Measurements from ENCODE around the gene RUBCNL. TPM values are rescaled to one million over a fixed set of nuclear protein-coding genes. Genes with fewer than 3 reads are reported as not detected.

Gene RUBCNL
- total RNA-seq, 1 donor from 2014 or later = 1.1 TPM

DNA sequence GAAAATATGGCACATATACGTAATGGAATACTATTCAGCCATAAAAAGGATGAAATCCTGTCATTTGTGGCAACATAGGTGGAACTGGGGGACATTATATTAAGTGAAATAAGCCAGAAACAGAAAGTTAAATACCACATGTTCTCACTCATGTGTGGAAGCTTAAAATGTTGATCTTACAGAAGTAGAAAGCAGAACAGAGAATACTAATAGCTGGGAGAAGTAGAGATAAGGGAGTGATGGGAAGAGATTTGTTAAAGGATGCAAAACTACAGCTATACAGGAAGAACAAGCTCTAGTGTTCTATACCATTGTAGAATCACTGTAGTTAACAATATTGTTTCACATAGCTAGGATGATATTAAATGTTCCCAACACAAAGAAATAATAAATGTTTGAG lies 68.1 kb downstream of the RUBCNL start:
- H3K36me3 Mint-ChIP-seq = no peaks in the 10 kb centered on the region
- DNase-seq (ENCODE audit: extremely low spot score, unreplicated experiment) = no peak
- no peak overlapping the region for H3K27ac Mint-ChIP-seq
- no peak overlapping the region for H3K4me3 Mint-ChIP-seq
- no peaks in the 10 kb centered on the region for H3K9me3 Mint-ChIP-seq
- peaks cover 6% of the 10 kb centered on the region for H3K4me1 Mint-ChIP-seq (ENCODE audit: unreplicated experiment)
- no peak for TF ChIP-seq CTCF (conservative IDR thresholded peaks at IDR 0.05)
- peaks cover 4% of the 10 kb centered on the region for H3K27me3 Mint-ChIP-seq

DNA sequence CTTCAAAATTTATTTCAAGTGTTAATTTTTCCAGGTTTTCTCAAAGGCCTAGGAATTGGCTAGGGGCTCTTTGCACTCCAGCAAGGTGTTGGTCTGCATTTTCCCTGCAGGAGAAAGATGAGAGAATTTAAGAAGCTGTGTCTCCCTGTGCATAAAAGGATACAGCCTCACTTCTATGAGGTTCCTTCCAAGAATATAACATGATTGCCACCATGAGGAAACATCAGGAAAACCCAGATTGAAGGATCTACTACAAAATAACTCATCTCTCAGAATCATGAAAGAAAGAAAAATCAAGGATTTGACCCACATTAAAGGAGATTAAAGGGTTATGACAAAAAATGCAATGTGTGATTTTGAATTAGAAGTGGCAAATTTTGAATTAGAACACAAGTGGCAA lies 69.9 kb downstream of the RUBCNL start:
- peaks cover 4% of the 10 kb centered on the region for H3K27me3 Mint-ChIP-seq
- H3K4me3 Mint-ChIP-seq = no peak overlapping the region
- no peak for TF ChIP-seq CTCF (conservative IDR thresholded peaks at IDR 0.05)
- H3K36me3 Mint-ChIP-seq = no peaks in the 10 kb centered on the region
- H3K9me3 Mint-ChIP-seq = no peaks in the 10 kb centered on the region
- H3K27ac Mint-ChIP-seq = no peak overlapping the region
- peaks cover 6% of the 10 kb centered on the region for H3K4me1 Mint-ChIP-seq (ENCODE audit: unreplicated experiment)
- DNase-seq (ENCODE audit: extremely low spot score, unreplicated experiment) = no peak

DNA sequence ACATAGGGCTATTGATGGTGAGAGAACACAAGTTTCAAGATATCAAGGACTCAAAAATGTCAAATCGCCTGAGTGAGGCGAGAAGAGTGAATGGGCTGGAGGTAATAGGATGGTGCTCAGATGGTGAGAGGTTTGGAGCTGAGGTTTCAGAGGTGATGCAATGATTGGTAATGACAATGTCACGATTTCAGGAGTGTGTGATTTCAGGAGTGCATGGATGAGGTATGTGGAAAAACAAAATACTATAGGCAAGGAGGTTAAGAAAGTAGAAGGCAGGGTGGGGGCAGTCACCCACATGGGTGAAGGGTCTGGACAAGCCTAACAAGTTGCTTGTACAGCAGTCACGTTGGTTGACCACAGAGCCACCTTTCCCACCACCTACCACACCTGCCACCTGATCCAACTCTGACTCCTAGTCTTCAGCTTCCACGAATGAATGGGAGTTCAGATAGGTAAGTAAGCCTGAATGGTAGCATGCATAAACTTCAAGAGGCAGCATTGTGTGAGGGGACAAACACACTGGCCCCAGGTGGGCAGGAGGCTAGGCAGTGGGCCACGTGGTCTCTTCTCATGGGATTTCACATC lies 71.5 kb downstream of the RUBCNL start:
- H3K36me3 Mint-ChIP-seq = no peaks in the 10 kb centered on the region
- no peak for TF ChIP-seq CTCF (conservative IDR thresholded peaks at IDR 0.05)
- no peaks in the 10 kb centered on the region for H3K9me3 Mint-ChIP-seq
- no peak for DNase-seq (ENCODE audit: extremely low spot score, unreplicated experiment)
- no peak overlapping the region for H3K4me3 Mint-ChIP-seq
- H3K4me1 Mint-ChIP-seq (ENCODE audit: unreplicated experiment) = no peaks in the 10 kb centered on the region
- no peak overlapping the region for H3K27ac Mint-ChIP-seq
- no peaks in the 10 kb centered on the region for H3K27me3 Mint-ChIP-seq

DNA sequence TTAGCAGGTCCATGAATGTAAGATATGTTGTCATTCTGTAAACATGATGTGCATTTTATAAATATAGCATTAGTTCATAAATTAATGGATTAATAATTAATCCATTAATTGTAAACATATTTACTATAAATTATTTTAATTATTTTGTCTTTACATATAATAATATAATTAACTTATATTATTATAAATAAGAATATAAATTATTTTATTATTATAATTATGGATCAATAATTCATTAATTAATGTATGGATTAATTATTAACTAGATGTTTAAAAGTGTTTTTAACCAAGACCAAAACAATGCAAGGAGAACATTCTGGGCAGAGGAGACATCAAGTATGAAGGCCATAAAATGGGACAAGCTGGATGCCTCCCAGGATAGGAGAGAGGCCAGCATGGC lies 72.0 kb downstream of the RUBCNL start:
- H3K36me3 Mint-ChIP-seq = no peaks in the 10 kb centered on the region
- no peak overlapping the region for H3K27ac Mint-ChIP-seq
- H3K4me1 Mint-ChIP-seq (ENCODE audit: unreplicated experiment) = no peaks in the 10 kb centered on the region
- no peaks in the 10 kb centered on the region for H3K27me3 Mint-ChIP-seq
- H3K9me3 Mint-ChIP-seq = no peaks in the 10 kb centered on the region
- H3K4me3 Mint-ChIP-seq = no peak overlapping the region
- DNase-seq (ENCODE audit: extremely low spot score, unreplicated experiment) = no peak
- no peak for TF ChIP-seq CTCF (conservative IDR thresholded peaks at IDR 0.05)

GRCh38 chr13:46314587-46314986 lies 72.5 kb downstream of the RUBCNL start:
- Mint-ChIP-seq H3K36me3 (no peaks in the 10 kb centered on the region), H3K4me1 (ENCODE audit: unreplicated experiment) (no peaks in the 10 kb centered on the region), H3K27ac (no peak overlapping the region), H3K27me3 (no peaks in the 10 kb centered on the region), H3K9me3 (peaks cover 1% of the 10 kb centered on the region), H3K4me3 (no peak overlapping the region)
- TF ChIP-seq CTCF (conservative IDR thresholded peaks at IDR 0.05) = no peak
- DNase-seq (ENCODE audit: extremely low spot score, unreplicated experiment) = no peak

Measured in type B pancreatic cell (in vitro differentiated cells).